22Rv1 (cell line): ENCODE results near the gene SYNPO2.

Experiments
- ZFX ChIP-seq: fragments of 450-650 bp; IDR thresholded peaks from 2 replicates; pipeline ENCODE4 v1.6.1; 2017; ENCODE audit warnings: antibody characterized with exemption, borderline replicate concordance
- TF ChIP-seq, protein P1 (sequence below): fragments of 450-650 bp; IDR thresholded peaks from 2 replicates; pipeline ENCODE4 v1.5.1; 2017; ENCODE audit warnings: mild to moderate bottlenecking

DNA sequence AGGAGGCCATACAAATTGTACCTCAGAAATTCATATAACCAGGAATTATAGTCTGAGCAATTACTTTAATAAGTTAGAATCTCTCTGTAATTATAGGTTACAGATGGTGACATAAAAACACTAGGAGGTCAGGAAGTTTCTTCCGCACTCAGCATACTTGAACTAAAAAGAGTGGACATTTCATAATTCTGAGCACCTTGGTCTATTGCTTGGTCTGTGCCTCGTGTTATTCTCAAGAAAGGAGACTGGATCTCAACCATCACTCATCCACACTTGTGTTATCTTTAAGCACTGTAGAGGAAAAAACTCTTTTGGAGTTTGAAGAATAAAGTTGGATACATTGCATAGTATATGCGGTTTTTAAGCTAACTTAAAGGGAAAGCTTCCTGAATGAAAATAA is 91.1 kb downstream of the SYNPO2 start:
- TF ChIP-seq, protein P1, sequence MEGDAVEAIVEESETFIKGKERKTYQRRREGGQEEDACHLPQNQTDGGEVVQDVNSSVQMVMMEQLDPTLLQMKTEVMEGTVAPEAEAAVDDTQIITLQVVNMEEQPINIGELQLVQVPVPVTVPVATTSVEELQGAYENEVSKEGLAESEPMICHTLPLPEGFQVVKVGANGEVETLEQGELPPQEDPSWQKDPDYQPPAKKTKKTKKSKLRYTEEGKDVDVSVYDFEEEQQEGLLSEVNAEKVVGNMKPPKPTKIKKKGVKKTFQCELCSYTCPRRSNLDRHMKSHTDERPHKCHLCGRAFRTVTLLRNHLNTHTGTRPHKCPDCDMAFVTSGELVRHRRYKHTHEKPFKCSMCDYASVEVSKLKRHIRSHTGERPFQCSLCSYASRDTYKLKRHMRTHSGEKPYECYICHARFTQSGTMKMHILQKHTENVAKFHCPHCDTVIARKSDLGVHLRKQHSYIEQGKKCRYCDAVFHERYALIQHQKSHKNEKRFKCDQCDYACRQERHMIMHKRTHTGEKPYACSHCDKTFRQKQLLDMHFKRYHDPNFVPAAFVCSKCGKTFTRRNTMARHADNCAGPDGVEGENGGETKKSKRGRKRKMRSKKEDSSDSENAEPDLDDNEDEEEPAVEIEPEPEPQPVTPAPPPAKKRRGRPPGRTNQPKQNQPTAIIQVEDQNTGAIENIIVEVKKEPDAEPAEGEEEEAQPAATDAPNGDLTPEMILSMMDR, result no peak
- no peak for TF ChIP-seq ZFX
